Hematopoietic multipotent progenitor cell treated with erythropoietin and hydrocortisone succinate and interleukin-3 and kit ligand, for 6 days (in vitro differentiated cells): Measurements from ENCODE around the gene KMT2D.

ENCODE experiments used
- DNase-seq: peaks from one replicate; pipeline ENCODE4 v3.0.0-alpha.2; 2015

Gene KMT2D

DNA sequence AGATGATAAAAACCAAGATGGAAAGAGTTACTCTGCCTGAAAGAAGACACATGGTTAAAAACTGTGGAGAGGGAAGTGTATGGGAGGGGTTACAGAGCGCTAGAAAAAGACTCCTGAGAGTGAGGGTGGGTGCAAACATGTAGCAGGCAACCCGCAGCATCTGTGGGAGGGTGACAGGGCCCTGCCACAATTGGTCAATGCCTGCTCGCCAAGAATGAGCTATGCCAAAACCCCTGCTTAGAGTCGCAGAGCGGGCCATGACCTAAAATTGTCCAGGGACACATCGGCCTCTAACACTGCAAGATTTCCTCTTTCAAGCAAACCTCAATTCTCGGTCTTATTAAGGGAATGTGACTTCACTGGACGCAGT lies 42.7 kb downstream of the KMT2D start:
- peak; percentile 80 for DNase-seq

DNA sequence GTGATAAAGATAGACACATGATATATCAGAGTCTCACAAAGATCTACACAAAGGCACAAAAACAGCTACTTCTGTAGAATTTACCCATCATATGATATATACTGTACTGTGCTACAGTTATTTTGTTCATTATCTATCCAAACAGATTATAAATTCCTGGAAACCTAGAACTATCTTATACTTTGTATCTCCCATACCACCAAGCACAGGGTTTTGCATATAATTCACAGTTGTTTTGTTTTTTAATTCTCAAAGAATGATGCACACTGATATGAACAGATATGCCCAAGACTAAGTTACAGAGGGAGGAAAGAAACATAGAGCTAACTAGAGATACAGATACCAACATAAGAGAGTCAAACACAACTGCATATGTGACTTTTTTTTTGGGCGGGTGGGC lies 45.4 kb downstream of the KMT2D start:
- DNase-seq, result peak; percentile 79

DNA sequence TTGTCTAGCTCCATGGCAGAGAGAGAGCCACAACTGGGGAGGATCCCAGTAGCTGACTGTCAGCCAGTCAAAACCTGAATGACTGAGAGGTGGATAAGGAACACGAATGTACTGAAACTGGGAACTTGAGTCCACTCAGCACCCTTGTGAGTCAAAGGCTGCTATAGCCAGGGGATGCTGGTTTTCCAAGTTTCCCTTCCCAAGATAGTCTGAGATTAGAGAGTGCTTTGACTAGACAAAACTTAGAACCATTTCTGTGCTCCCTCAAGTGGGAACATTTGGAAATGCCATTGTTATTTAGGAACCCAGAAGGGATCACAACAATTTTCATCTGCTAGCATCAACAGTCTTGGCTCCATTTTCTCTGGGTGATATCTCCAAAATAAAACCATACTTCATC lies 46.0 kb downstream of the KMT2D start:
- no peak for DNase-seq

DNA sequence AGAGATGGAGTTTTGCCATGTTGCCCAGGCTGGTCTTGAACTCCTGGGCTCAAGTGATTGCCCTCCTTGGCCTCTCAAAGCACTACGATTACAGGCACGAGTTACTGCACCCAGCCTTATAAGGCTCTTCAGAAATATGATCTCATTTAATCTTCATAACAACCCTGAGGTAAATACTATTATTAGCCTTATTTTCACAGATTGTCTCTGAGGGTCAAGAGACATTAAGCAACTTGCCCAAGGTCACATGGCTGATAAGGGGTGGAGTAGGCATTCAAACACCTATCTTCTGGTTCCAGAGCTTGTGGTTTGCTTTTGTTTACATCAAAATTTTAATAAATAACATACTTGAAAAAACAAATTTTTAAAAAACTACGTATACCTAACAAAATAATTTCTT lies 47.2 kb downstream of the KMT2D start:
- DNase-seq, result peak; percentile 52

DNA sequence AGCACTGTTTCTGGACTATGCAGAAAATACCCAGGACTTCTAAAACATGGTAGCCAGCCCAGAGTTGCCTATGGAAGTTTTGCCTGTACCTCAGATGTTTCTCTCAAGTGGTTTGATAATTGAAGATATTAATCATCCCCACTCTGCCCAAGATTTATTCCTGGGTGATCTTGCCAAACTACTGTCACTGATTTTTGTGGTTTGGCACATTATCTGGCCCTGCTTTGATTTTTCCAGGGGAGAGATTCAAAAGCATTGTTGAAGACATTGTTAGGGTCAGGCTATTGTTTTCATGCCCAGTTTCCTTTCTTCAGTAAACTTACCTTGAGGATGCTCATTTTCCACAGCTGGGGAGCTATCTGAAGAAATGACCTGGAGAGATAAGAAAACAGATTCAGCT lies 47.9 kb downstream of the KMT2D start:
- DNase-seq, result no peak
